NCI-H146 (cell line): ENCODE results near the gene ABCA1.
"Not testable (repeated sequence)": the region's sequence is repeated elsewhere in the genome, so short reads cannot be mapped to it uniquely, and the experiment has no call there.

ENCODE experiments used
- DNase-seq: peaks from one replicate; lab custom pipeline; 2025; lab: John Stamatoyannopoulos, UW

Gene ABCA1

DNA sequence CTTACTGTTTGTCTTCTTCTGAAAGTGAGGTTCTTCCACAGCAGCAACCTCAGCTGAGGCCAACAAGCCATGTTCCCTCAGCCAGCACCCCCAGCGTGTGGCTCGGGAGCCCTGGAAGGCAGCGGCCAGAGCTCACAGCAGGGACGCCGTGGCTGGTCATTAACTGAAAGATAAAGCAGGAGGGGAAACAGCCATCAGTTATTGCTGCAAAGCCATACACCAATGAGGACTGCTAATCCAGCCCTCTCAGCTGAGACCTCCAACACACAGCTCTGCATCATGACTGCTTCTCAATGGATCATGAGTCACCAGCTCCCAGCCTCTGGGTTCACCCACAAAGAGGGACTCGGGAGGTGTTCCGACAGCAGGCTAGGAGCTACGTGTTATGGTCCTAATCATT, 24.3 kb downstream of the ABCA1 start:
- DNase-seq = no peak

DNA sequence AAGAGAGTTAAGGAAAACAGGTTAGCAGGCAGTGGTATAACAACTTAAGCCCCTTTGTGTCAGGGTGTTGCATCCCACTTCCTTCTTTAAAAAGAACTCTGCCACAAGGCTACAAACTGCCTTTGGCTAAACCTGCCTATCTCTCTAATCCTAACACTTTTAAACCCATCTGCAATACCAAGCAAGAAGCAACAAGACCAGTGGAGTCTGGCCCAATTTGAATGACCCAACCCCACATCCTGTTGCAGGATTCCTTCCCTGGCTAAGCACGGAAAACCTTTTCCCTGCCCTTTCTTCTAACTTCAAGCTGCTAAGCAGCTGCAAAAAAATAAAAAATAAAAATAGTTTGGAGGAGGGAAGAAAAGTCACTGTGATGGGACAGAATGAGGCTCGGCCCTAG, 27.1 kb downstream of the ABCA1 start:
- no peak for DNase-seq

DNA sequence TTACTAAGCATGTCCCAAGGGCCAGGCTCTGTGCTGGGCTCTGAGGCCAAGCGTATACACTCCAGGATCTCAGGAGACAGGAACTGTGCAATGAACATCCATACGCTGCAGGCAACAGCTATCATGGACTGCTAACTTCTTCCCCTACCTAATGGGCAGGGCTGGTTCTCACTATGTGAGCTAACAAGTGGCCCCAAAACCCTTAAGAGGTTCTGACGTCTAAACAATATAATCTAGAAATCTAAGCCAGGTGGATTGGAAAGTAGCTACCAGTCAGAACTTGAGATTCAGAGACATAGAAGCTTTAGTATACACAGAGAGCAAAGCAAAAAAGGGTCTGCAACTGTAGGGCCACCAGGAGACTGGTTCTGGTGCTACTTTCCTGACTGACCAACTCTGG, 27.6 kb downstream of the ABCA1 start:
- DNase-seq = no peak

DNA sequence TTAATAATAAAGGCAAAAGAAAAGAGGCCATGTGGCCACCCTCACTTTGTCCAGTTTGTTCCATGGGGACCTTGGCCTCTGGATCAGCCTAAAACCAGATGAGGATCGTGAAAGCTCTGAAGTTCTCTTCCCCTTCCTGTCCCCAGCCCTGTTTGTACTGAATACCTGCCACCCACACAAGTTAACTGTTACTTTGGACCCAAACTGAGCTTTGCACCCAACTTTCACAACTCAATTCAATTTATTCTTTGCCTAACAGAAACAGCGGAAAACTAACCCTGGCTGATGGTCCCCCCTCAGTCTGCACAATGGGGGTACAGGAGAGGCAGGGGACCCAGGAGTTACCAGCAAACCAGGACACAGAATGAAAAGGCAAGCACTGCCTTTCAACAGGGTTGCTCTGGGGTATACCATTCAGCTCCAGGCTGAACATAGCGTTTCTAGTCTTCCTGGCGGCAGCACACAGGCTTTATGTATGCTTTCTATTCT, 28.2 kb downstream of the ABCA1 start:
- DNase-seq = no peak

DNA sequence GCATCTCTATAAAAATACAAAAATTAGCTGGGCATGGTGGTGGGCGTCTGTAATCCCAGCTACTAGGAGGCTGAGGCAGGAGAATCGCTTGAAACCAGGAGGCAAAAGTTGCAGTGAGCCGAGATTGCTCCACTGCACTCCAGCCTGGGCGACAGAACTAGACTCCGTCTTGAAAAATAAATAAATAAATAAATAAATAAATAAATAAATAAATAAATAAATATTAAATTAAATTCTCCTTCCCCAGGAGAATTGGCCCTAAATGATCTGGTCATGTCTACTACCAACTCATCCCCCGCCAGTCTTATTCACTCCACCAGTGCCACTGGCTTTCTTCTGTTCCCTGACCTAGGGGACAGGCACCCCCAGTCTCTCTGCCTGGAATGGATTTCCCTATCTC, 29.6 kb downstream of the ABCA1 start:
- DNase-seq = not testable (repeated sequence)

DNA sequence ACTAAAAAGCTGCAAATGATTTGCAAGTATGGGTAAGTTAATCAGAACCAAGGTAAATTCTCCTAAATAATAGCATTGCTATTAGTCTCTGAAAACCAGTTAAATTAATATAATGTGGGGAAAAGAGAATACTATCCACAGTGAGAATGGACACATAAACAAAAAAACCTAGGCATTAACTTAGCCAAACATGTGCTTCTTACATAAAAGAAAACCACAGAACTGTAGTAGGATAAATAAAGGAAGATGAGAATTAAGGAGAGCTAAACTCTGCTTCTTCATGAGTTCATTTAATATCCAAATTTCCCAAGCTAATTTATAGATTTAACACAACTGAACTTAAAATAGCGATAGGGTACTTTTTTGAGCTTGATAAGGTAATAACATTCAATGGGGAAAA, 31.8 kb downstream of the ABCA1 start:
- no peak for DNase-seq

DNA sequence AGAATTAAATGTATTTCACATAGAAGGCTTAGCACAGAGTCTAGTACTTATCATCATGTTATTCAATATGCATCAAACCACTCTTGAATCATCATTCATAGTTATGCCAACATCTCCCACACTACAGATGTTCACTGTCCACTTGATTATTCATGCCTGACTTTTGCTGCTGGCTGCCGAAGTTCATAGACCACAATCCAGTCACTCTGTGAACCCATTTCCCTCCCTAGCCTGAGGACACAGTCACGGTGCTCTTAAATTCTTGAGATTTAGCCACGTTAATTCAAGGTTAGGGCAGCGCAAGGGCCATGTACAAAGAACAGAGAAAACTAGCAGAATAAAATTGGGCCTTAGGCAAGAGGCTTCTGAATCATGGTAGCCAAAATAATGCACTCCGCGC, 32.4 kb downstream of the ABCA1 start:
- DNase-seq = no peak

DNA sequence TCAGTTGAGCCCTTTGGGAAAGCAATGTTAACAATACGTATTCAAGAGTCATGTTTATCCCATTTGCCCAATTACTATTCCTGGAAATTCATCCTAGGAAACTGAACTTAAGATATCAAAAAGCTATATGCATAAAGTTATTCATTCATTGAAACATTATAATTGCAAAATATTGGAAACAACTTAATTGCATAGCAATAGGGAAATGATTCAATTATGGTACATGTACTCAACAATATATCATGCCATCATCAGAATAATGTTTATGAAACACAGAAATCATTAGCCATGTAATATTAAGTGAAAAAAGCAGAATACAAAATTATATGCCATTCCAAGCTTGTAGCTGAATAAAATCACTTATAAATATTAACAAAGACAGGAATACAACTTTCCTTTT, 35.3 kb downstream of the ABCA1 start:
- no peak for DNase-seq

DNA sequence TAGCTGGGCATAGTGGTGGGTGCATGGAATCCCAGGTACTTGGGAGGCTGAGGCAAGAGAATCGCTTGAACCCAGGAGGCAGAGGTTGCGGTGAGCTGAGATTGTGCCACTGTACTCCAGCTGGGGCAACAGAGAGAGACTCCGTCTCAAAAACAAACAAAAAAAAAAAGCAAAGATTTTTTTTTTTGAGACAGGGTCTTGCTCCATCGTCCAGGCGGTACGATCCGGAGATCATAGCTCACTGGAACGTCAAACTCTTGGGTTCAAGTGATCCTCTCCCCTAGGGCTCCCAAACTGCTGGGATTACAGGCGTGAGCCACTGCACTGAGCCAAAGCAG, 37.6 kb downstream of the ABCA1 start:
- DNase-seq = no peak

DNA sequence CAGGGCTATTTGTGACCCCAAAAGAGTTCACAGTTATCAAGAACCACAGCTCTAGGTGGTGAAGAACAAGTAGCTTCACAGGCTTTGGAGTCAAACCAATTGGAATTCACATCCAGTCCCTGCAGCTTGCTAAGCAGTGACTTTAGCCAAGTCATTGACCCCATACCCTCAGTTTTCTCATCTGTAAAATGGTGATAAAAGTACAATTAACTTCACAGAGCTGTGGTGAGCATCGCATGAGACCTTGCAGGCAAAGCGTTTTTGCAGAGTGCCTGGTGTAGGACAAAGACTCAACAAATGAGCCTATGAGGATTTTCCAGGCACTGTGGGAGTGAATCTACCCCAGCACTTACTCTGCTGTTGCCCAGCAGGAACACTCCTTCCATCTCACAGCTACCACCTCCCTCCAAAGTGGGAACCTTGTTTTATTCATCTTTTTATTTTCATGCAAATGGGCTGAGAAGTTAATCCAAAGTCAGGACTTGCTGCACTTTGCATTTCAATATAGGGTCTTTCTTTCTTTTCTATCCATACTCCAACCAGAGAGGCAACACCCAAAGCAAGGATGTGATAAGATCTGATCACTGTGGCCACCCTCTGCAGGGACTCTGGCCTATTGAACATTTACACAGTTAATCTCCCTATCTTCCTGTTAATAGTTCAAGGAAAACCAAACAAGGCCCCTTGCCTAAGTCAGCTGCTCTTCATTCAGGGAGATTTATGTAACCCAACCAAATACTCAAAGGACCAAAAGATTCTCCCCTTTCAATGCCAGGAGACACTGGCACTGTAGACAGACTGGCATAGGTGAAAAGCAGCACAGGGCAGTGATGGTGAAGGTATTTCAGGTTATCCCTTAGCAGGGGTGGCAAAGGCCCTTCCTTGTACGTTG, 41.9 kb downstream of the ABCA1 start:
- DNase-seq = no peak

DNA sequence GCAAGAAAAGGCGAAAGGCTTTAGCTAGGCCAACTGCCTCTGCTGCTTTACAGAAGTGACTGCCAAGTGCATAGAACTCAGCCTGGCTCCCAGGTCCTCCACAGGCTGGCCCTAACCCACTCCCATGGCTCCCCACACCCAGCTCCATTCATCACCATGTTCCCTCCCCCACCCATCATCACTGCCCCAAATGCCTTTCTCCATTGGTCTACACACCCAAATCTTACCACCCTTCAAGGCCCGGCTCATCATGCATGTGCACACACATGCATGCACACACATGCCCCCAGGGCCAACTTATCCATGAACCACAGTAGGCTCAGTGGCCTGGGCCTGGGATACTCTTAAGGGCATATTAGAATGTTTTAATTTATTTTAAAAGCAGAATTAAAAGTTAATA, 44.8 kb downstream of the ABCA1 start:
- no peak for DNase-seq

DNA sequence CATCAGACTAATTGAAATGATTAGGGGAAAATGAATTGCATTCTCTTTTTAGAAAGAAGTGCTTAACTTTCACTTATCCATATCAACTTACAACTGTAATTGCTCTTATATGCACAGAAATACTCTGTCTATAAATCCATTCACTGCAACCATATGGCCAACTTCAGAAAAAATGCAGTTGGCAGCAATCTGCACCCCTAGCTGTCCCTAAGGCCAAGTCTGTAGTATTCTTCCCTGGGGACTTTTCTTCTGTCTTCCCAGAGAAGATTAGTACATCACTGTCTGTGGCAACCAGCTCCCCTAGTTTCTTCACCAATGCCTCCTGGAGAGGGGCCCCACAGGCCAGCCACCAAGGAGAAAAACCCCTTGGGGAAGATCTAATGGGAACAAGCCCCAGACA, 45.4 kb downstream of the ABCA1 start:
- no peak for DNase-seq

DNA sequence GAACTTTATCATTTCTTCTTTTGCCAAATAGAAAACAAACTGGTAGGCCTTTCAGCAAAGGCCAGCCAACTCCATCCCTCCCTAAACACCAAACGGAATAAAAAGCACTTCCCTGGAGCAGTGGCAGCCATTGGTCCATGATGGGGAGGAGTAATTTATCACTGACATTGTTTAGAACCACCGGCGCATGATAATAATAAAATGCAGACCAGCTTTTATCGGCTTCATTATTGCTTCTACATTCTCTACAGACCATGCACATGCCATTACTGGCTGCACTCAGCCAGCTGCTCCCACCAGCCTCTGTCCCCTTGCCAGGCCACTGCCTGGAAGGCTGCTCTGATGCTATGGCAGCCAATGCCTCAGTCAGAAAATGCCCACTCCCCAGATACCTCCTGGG, 45.9 kb downstream of the ABCA1 start:
- no peak for DNase-seq

DNA sequence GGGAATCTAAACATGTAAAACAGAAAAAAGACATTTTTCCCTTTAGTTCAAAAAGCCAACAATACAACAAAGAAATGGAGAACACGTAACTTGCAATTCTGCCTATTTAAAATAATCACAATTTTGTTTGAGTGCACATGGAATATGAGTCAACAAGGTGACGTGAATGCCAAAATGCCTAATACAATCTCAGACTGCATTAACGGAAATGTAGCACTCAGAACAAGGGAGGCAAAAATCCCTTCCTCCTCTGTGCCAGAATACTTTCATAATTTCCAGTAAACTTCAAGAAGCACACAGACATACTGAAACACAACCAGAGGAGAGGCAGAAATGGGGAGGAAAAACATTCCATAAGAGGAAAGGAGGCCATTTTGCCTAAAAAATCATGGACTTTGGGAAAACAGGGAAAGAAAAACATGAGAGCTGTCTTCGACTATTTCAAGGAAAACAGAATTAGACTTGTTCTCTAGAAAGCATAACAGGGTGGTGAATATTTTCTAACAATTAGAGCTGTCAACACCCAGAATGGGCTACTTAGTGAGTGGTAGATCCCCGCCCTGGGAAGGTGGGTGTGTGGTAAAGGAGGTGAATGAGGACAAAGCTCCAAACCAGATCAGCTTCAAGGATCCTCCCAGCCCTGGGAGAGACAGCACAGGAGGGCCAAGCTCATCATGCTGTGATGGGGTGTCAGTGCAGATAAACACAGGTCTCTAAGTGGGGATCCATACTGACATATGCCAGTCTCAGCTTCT, 48.2 kb downstream of the ABCA1 start:
- no peak for DNase-seq

DNA sequence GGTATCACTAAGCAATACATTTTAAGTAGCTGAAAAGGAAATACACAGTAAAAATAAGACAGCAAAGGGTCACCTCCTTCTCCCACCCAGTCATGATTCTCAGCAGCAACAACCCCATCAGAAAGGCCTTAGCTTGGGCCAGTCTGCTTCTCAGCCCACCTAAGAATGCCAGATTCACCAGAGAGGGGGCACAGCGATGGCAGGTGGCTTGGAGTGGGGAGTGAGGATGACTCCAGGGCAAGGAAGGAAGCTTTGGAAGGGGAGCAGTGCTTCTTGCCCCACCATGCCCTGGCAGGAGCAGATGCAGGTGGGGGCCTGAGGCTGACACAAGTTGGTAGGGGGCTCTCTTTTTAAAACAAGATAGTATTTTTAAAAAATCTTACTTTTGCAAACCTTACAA, 51.4 kb downstream of the ABCA1 start:
- no peak for DNase-seq

DNA sequence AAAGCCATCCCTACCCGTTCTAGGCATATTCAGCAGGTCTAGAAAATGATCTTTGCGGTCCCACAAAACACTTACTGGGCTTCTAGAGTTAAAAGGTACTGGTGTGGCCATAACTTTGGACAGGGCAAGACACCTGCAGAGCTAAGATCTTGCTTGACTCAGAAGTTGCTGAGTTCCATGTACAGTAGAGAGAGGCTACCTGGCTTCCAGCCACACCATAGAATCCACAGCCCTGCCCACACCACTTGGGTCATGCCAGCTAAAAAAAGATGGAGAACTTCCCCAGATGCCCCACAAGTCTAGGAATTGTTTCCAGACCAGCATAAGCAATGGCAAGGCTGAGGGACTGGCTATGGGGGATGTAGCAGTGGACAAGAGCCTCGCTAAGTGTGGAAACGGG, 52.1 kb downstream of the ABCA1 start:
- no peak for DNase-seq

DNA sequence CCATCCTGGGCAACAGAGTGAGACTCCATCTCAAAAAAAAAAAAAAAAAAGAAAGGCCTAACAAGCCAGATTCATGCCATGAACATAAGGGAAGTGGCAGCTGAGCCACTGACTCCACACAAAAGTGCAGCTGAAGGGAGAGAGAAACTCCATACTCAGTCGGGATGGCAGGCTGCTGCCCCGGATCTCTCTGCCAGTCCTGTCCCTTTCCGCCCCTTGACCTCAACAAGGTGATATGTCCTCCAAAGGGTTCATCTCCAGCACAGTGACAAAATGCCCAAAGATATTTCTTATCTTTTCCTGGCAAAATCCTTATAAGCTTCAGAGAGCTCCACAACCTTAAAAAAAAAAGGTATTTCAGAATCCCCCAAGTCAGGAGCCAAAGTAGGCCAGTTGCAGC, 52.6 kb downstream of the ABCA1 start:
- DNase-seq = no peak

DNA sequence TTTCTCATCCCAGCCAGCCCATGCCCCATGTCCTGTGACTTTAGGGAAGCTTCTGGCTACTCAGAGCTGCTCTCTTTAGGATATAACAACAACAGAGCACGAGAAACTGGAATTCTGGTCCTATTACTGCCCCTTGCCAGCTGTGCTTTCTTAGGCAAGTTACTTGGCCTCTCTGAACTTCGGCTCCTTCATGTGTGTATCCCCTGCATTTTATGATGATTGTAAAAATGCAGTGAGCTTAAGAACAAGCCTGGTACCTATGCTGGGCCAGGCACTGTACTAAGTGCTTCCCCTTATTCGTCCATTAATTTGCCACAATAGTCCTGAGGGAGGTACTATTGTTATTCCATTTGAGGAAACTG, 54.5 kb downstream of the ABCA1 start:
- DNase-seq = no peak

DNA sequence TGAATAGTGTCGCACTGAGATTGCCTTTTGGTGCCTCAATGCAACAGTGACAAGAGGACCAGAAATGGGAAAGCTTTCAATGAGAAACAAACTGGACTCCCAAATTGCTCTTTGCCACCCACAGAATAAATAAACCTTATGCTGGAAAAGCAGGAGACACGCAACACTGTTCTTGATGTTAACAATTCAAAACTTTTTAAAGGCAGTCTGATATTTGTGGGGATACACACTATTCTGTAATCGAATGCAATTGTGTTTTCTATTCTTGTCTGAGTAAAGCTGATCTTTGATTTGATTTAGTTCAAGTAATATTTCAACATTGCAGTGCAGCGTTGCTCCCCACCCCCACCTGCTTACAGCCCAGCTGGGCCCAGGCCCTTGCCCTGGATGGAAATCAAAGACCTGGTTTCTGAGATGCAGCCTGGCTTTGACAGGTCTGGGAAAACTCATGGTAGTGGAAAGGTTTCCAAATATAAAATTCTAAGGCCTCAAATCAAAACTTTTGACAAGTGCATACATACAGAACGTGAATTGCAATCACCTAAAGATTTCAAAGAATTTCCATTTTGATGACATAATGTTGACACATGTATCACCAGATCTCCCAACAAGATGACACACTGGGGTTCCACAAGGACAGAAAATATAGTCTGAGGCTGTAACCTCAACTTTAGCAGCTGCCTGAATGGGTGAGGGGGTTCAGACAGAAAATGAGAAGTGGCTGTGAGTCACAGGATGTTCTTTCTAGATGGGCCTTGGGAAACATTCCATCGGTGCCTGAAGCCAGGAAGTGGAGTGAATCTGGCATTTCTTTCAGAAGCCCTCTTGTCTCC, 55.1 kb downstream of the ABCA1 start:
- no peak for DNase-seq

DNA sequence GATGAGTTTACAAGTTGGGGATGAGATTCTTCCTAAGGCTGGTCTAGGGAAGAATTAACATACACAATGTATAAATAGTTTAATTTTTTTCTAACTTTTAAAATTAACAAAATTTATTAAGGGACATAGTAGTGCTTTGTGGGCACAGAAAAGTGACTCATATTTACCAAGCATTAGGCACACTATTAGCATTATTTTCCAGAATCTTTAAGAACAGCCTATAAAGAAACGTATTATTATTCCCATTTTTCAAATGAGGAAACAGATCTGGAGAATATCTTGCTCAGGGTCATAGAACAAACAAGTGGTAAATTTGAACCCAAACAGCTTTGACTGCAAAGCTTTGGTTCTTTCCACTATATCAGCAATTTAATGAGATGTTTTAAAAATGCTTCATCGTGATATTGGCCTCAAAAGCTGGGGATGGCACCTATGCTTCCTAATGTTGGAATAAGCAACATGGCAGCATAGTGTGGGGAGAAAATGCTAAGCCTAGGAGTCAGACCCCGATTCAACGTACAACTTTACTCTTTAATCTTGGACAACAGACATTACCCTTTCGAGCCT, 55.9 kb downstream of the ABCA1 start:
- DNase-seq = no peak

DNA sequence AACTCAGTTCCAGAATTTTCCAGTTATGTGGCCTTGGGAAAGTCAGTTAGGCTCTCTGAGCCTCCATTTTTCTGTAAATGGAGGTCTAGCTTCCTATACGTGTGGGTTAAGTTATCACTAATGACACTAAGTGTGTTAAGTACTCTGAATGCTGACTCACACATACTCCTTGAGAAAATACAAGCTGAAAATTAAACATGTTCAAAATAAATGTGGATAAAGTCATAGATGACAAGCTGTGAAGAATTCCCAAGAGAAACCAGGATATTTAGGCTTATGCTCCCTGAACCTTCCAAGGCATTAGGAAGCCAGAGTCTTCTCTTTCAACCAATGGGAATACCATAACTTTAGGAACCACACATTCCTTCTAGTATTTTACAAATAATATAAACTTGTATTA, 58.1 kb downstream of the ABCA1 start:
- DNase-seq = no peak

DNA sequence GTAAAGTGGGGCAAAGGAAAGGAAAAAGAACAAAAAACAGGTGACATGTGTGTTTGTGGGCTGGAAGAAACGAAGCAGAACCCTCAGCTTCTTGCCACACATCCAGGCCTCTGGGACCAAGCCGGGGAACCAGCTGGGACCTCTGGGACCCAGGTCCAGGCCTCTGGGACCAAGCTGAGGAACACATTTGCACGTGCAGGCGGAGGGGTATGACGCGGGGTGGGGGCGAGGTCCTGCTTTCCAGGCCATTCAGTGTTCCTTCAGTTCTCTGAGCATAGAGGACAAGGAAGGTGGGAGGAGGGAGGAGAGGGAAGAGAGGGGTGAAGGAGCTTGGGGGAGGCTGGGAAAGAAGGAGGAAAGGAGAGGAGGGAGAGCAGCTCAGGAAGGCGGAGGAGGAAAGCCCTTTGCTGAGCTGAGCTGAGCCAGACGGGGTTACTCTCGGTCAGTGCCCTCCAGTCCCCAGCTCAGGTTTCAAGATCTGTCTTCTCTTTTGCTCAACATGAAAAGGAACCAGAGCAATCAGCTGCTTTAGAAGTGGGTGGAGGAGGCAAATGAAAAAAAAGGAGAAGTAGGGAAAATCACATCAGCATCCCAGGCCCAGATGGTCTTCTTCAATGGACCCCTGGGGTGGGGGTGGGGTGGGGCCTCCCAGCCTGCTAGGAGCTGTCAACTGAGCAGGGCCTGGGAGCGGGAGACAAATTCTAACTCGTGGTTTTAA, 59.1 kb downstream of the ABCA1 start:
- DNase-seq = no peak
